ENCODE data around the gene LDB2. TPM values are rescaled to one million over a fixed set of nuclear protein-coding genes. Genes with fewer than 3 reads are reported as not detected.

Gene LDB2
- polyA plus RNA-seq, 3 donors = not detected

GRCh38 chr4:16505726-16506125, 392.7 kb downstream of the LDB2 start:
- Histone ChIP-seq H3K36me3 (replicated peaks in 1 of 2; ENCODE audit: control insufficient read depth in 1 of 2, insufficient read depth in 2 of 2, low read length in 2 of 2) (no peaks in the 10 kb centered on the region), H3K27me3 (ENCODE audit: control insufficient read depth in 2 of 2, insufficient read depth in 2 of 2, low read length in 2 of 2) (no peaks in the 10 kb centered on the region), H3K79me2 (ENCODE audit: insufficient read depth, low read length) (no peaks in the 10 kb centered on the region), H3K4me2 (replicated peaks; ENCODE audit: extremely low read depth, low read length, poor library complexity, severe bottlenecking) (no peak overlapping the region), H2AFZ (ENCODE audit: insufficient read depth, low read depth, low read length, poor library complexity, severe bottlenecking) (no peak overlapping the region), H3K9me3 (replicated peaks in 1 of 2; ENCODE audit: control insufficient read depth in 1 of 2, insufficient read depth in 1 of 2, low read length in 2 of 2) (peaks cover 5 to 7% of the 10 kb centered on the region in 2 donors), H3K27ac (ENCODE audit: low read depth in 1 of 2, low read length in 2 of 2) (no peak overlapping the region), H4K20me1 (ENCODE audit: insufficient read depth, low read length) (no peaks in the 10 kb centered on the region), H3K9ac (ENCODE audit: insufficient read depth, low read length, poor library complexity, severe bottlenecking) (no peak overlapping the region), H3K4me1 (ENCODE audit: control insufficient read depth in 1 of 2, insufficient read depth in 2 of 2, low read length in 2 of 2) (no peaks in the 10 kb centered on the region), H3K4me3 (replicated peaks in 1 of 3; ENCODE audit: low read depth in 2 of 3, low read length in 3 of 3) (no peak overlapping the region)
- H3K4me1 Mint-ChIP-seq = no peaks in the 10 kb centered on the region
- DNase-seq = no peak
- no peak for TF ChIP-seq CTCF (IDR thresholded peaks at IDR 0.05)
- intact Hi-C loops (cut with micrococcal nuclease) = no loop called here
- H3K27ac Mint-ChIP-seq = no peak overlapping the region
- H3K4me3 Mint-ChIP-seq = no peak overlapping the region
- H3K36me3 Mint-ChIP-seq = no peaks in the 10 kb centered on the region
- peaks cover 1 to 4% (median 4%) of the 10 kb centered on the region in 3 donors for H3K27me3 Mint-ChIP-seq (ENCODE audit: low read depth in 3 of 3)
- WGBS (ENCODE audit: insufficient coverage) = 81% methylated on average over 5 of the region's 7 CpGs
- H3K9me3 Mint-ChIP-seq = peaks cover 0 to 18% (median 3%) of the 10 kb centered on the region in 7 donors

- no peaks in the 10 kb centered on the region for H3K27me3 ChIP-seq (ENCODE audit: control insufficient read depth in 2 of 2, insufficient read depth in 2 of 2, low read length in 2 of 2)
- intact Hi-C loops (cut with micrococcal nuclease) = no loop called here
- no peak for DNase-seq
- H3K4me3 ChIP-seq (replicated peaks in 1 of 3; ENCODE audit: low read depth in 2 of 3, low read length in 3 of 3) = no peak overlapping the region
- no peaks in the 10 kb centered on the region for H3K79me2 ChIP-seq (ENCODE audit: insufficient read depth, low read length)
- Mint-ChIP-seq H3K36me3 (no peaks in the 10 kb centered on the region), H3K4me1 (no peaks in the 10 kb centered on the region), H3K27ac (no peak overlapping the region), H3K27me3 (ENCODE audit: low read depth in 3 of 3) (peaks cover 1 to 4% (median 4%) of the 10 kb centered on the region in 3 donors), H3K9me3 (peaks cover 0 to 19% (median 3%) of the 10 kb centered on the region in 7 donors), H3K4me3 (no peak overlapping the region)
- WGBS (ENCODE audit: insufficient coverage) = 83% methylated on average over 2 of the region's 2 CpGs
- H3K4me1 ChIP-seq (ENCODE audit: control insufficient read depth in 1 of 2, insufficient read depth in 2 of 2, low read length in 2 of 2) = no peaks in the 10 kb centered on the region
- no peak overlapping the region for H3K9ac ChIP-seq (ENCODE audit: insufficient read depth, low read length, poor library complexity, severe bottlenecking)
- H3K9me3 ChIP-seq (replicated peaks in 1 of 2; ENCODE audit: control insufficient read depth in 1 of 2, insufficient read depth in 1 of 2, low read length in 2 of 2) = peaks cover 5 to 8% of the 10 kb centered on the region in 2 donors
- TF ChIP-seq CTCF (IDR thresholded peaks at IDR 0.05) = no peak
- no peak overlapping the region for H3K4me2 ChIP-seq (replicated peaks; ENCODE audit: extremely low read depth, low read length, poor library complexity, severe bottlenecking)
- no peaks in the 10 kb centered on the region for H3K36me3 ChIP-seq (replicated peaks in 1 of 2; ENCODE audit: control insufficient read depth in 1 of 2, insufficient read depth in 2 of 2, low read length in 2 of 2)
- H3K27ac ChIP-seq (ENCODE audit: low read depth in 1 of 2, low read length in 2 of 2) = no peak overlapping the region
- H2AFZ ChIP-seq (ENCODE audit: insufficient read depth, low read depth, low read length, poor library complexity, severe bottlenecking) = no peak overlapping the region
- no peaks in the 10 kb centered on the region for H4K20me1 ChIP-seq (ENCODE audit: insufficient read depth, low read length)
These were observed 393.2 kb downstream of the LDB2 start for GRCh38 chr4:16505267-16505666.

Measured in CD14-positive monocyte (primary cell).